Neuronal stem cell (in vitro differentiated cells): ENCODE data around the gene RMP24.

Source experiments
- DNase-seq: peaks from one replicate; pipeline ENCODE4 v3.0.0-alpha.2; 2013; ENCODE audit warnings: low spot score
- H2AFZ ChIP-seq: one replicate; pipeline ENCODE4 v1.6.1; 2013; ENCODE audit warnings: mild to moderate bottlenecking, low read length, inconsistent platforms
- H2AK5ac ChIP-seq: 2 replicates; pipeline ENCODE4 v1.6.1; 2013; ENCODE audit warnings: low read depth, mild to moderate bottlenecking, inconsistent platforms, low read length, moderate library complexity, mixed read lengths
- H2BK120ac ChIP-seq: 2 replicates; pipeline ENCODE4 v1.6.1; 2013; ENCODE audit warnings: low read depth, mild to moderate bottlenecking, inconsistent platforms, low read length, moderate library complexity, mixed read lengths
- H2BK12ac ChIP-seq: one replicate; pipeline ENCODE4 v1.6.1; 2013; ENCODE audit warnings: low read length, inconsistent platforms
- H2BK15ac ChIP-seq: 2 replicates; pipeline ENCODE4 v1.6.1; 2013; ENCODE audit warnings: mild to moderate bottlenecking, low read length, inconsistent platforms, mixed read lengths
- H2BK5ac ChIP-seq: one replicate; pipeline ENCODE4 v1.6.1; 2013; ENCODE audit warnings: inconsistent platforms, mild to moderate bottlenecking, low read length, moderate library complexity
- H3K14ac ChIP-seq: one replicate; pipeline ENCODE4 v1.6.1; 2013; ENCODE audit warnings: low read length, inconsistent platforms
- H3K18ac ChIP-seq: 2 replicates; pipeline ENCODE4 v1.6.1; 2013; ENCODE audit warnings: low read length, inconsistent platforms
- H3K23ac ChIP-seq: 2 replicates; pipeline ENCODE4 v1.6.1; 2013; ENCODE audit warnings: low read depth, mild to moderate bottlenecking, mixed read lengths, low read length, inconsistent platforms; ENCODE audit not compliant: poor library complexity
- H3K27ac ChIP-seq: replicated peaks from 3 replicates; pipeline ENCODE4 v1.5.1; 2013; ENCODE audit warnings: low read length, inconsistent platforms
- H3K27me3 ChIP-seq, 3 experiments: 2 replicates each; pipeline ENCODE4 v1.6.1; 2013; ENCODE audit warnings: low read length in 3 of 3, mild to moderate bottlenecking in 2 of 3, inconsistent platforms in 1 of 3, low read depth in 1 of 3, mixed read lengths in 1 of 3, moderate library complexity in 1 of 3; ENCODE audit not compliant: control insufficient read depth in 3 of 3, insufficient read depth in 3 of 3
- H3K36me3 ChIP-seq, 2 donors: replicated peaks in 1 of 2; 2 replicates each; pipeline ENCODE4 v1.6.1; 2013; ENCODE audit warnings: low read length in 2 of 2; ENCODE audit not compliant: control insufficient read depth in 2 of 2, insufficient read depth in 2 of 2
- H3K4ac ChIP-seq: 2 replicates; pipeline ENCODE4 v1.6.1; 2013; ENCODE audit warnings: inconsistent platforms, mild to moderate bottlenecking, low read length, moderate library complexity
- H3K4me1 ChIP-seq, 2 donors: 1 replicate in 1 of 2; 2 replicates in 1 of 2; pipeline ENCODE4 v1.6.1; 2013; ENCODE audit warnings: low read length in 2 of 2, low read depth in 1 of 2; ENCODE audit not compliant: control insufficient read depth in 2 of 2, insufficient read depth in 1 of 2
- H3K4me2 ChIP-seq: one replicate; pipeline ENCODE4 v1.6.1; 2013; ENCODE audit warnings: mild to moderate bottlenecking, low read length, inconsistent platforms; ENCODE audit not compliant: insufficient read depth, poor library complexity, severe bottlenecking
- H3K4me3 ChIP-seq, 2 donors: 2 replicates each; pipeline ENCODE4 v1.5.1; 2013; ENCODE audit warnings: low read length in 2 of 2, mild to moderate bottlenecking in 2 of 2, inconsistent platforms in 1 of 2, moderate library complexity in 1 of 2
- H3K79me1 ChIP-seq: one replicate; pipeline ENCODE4 v1.6.1; 2013; ENCODE audit warnings: low read depth, mild to moderate bottlenecking, inconsistent platforms, low read length, moderate library complexity
- H3K9ac ChIP-seq: one replicate; pipeline ENCODE4 v1.6.1; 2013; ENCODE audit warnings: mild to moderate bottlenecking, low read depth, low read length, inconsistent platforms; ENCODE audit not compliant: poor library complexity
- H3K9me3 ChIP-seq, 2 donors: replicated peaks in 1 of 2; 2 replicates each; pipeline versions ENCODE3 to v1.6.1; 2013; ENCODE audit warnings: low read length in 2 of 2, mild to moderate bottlenecking in 2 of 2, inconsistent platforms in 1 of 2, low read depth in 1 of 2, mixed read lengths in 1 of 2, moderate library complexity in 1 of 2; ENCODE audit not compliant: control insufficient read depth in 2 of 2, insufficient read depth in 1 of 2
- H4K8ac ChIP-seq: one replicate; pipeline ENCODE4 v1.6.1; 2013; ENCODE audit warnings: low read depth, mild to moderate bottlenecking, inconsistent platforms, low read length, moderate library complexity
- H4K91ac ChIP-seq: one replicate; pipeline ENCODE4 v1.6.1; 2013; ENCODE audit warnings: low read length, low read depth, mild to moderate bottlenecking, inconsistent platforms; ENCODE audit not compliant: poor library complexity
- WGBS, 2 donors: extraction: QIAGEN DNeasy Blood & Tissue Kit; methylation state at CpG; one replicate each; pipeline ENCODE4 v1.1.7; 2013; ENCODE audit warnings: missing lambda C conversion rate in 2 of 2, mixed read lengths in 1 of 2; ENCODE audit not compliant: insufficient read length in 2 of 2, insufficient replicate concordance in 1 of 2; ENCODE audit errors: extremely low coverage in 2 of 2; 5-methylcytosine and 5-hydroxymethylcytosine counted together

Gene RMP24

DNA sequence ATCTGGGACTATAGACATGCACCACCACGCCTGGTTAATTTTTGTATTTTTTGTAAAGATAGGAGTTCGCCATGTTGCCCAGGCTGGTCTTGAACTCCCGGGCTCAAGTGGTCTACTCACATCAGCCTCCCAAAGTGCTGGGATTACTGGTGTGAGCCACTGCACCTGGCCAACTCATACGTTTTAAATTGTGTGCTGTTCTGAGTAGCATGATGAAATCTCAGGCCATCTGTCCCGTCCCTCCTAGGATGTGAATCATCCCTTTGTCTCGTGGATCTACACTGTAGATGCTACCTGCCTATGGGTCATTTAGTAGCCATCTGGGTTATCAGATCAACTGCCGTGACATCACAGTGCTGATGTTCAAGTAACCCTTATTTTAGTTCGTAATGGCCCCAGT lies 38.5 kb upstream of the RMP24 start:
- DNase-seq, result no peak
- H3K9ac ChIP-seq, result no peak overlapping the region
- no peaks in the 10 kb centered on the region for H3K79me1 ChIP-seq
- no peaks in the 10 kb centered on the region for H3K4me1 ChIP-seq
- H3K18ac ChIP-seq, result no peak overlapping the region
- no peak overlapping the region for H2BK5ac ChIP-seq
- no peak overlapping the region for H2BK12ac ChIP-seq
- H4K8ac ChIP-seq, result no peak overlapping the region
- no peaks in the 10 kb centered on the region for H3K36me3 ChIP-seq
- no peak overlapping the region for H2BK120ac ChIP-seq
- no peak overlapping the region for H3K4me2 ChIP-seq
- no peak overlapping the region for H2AFZ ChIP-seq
- H2AK5ac ChIP-seq, result no peak overlapping the region
- no peak overlapping the region for H3K27ac ChIP-seq
- no peak overlapping the region for H3K4ac ChIP-seq
- H3K4me3 ChIP-seq, result no peak overlapping the region
- H2BK15ac ChIP-seq, result no peak overlapping the region
- H3K14ac ChIP-seq, result no peak overlapping the region
- no peak overlapping the region for H4K91ac ChIP-seq
- no peak overlapping the region for H3K23ac ChIP-seq
- H3K9me3 ChIP-seq, result no peaks in the 10 kb centered on the region
- H3K27me3 ChIP-seq, result peaks cover 0 to 14% (median 0%) of the 10 kb centered on the region in 3 experiments
- no CpG with 5 or more reads among the region's 8 CpGs for WGBS, 2 donors

DNA sequence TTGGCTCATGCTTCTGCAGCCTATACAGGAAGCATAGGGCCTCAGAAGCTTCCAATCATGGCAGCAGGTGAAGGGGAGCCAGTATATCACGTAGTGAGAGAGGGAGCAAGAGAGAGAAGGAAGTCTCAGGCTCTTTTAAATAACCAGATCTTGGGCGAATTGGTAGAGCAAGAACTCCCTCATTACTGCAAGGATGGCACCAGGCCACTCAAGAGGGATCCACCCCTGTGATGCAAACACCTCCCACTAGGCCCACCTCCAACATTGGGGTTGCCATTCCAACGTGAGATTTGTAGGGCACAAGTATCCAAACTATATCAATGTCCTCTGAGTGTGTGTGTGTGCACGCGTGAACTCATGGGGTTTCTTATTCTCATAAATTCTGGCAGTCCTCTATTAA lies 37.6 kb upstream of the RMP24 start:
- no peak overlapping the region for H2BK15ac ChIP-seq
- no peak overlapping the region for H3K4ac ChIP-seq
- H4K8ac ChIP-seq, result no peak overlapping the region
- H2BK12ac ChIP-seq, result no peak overlapping the region
- no peak overlapping the region for H3K4me2 ChIP-seq
- H3K27me3 ChIP-seq, result peaks cover 0 to 17% (median 0%) of the 10 kb centered on the region in 3 experiments
- no peaks in the 10 kb centered on the region for H3K79me1 ChIP-seq
- no peak overlapping the region for H2BK5ac ChIP-seq
- no peak overlapping the region for H3K4me3 ChIP-seq
- no peaks in the 10 kb centered on the region for H3K9me3 ChIP-seq
- no peak overlapping the region for H3K14ac ChIP-seq
- no peaks in the 10 kb centered on the region for H3K4me1 ChIP-seq
- WGBS, 2 donors, result no CpG with 5 or more reads among the region's 5 CpGs
- no peak overlapping the region for H3K23ac ChIP-seq
- H4K91ac ChIP-seq, result no peak overlapping the region
- no peaks in the 10 kb centered on the region for H3K36me3 ChIP-seq
- no peak overlapping the region for H3K27ac ChIP-seq
- H2AFZ ChIP-seq, result no peak overlapping the region
- no peak for DNase-seq
- H3K18ac ChIP-seq, result no peak overlapping the region
- no peak overlapping the region for H2BK120ac ChIP-seq
- H3K9ac ChIP-seq, result no peak overlapping the region
- H2AK5ac ChIP-seq, result no peak overlapping the region

DNA sequence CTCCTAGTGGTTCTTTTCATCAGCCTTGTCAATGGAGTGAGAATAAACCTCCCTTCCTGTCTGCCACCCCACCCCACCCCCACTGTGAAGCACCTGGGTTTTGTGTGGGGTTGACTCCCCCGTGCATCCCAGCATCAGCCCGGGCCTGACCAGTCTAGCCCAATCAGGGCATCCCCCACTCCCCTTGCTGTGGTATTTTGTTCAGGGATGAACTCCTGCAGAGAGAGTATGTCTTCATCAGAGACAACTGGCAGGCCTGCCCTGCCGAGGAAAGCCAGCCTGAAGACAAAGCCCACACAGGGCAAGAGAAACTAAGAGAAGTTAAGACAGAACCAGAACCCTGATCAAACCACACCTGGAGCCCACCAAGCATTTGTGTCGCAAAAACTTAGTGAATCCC lies 36.7 kb upstream of the RMP24 start:
- H2BK120ac ChIP-seq, result no peak overlapping the region

DNA sequence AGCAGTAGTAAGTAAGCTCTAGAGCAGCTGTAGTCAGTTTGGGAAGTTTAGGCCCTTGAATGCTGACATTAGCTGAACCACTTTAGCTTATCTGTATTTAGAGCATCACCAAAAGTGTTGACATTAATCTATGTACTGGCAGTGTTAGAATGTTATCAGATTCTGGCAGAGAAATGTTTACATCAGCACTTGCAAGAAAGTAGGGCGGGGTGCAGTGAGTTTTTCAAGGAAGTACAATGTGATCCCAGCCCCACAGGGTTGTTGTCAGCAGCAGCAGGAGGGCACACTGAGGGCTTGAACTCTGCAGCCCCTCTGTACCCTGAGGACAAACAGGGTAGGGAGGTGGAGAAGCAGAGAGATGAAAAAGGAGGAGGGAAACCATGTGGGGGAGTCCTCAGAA lies 35.5 kb upstream of the RMP24 start:
- Histone ChIP-seq H3K18ac (no peak overlapping the region), H3K27me3 (peaks cover 0 to 17% (median 0%) of the 10 kb centered on the region in 3 experiments), H2BK5ac (no peak overlapping the region), H3K4me3 (no peak overlapping the region), H2BK12ac (no peak overlapping the region), H3K36me3 (no peaks in the 10 kb centered on the region), H3K23ac (no peak overlapping the region), H3K4ac (no peak overlapping the region), H2AK5ac (no peak overlapping the region), H3K4me1 (no peaks in the 10 kb centered on the region), H3K9ac (no peak overlapping the region), H3K79me1 (no peaks in the 10 kb centered on the region), H3K14ac (peak overlapping the region; percentile 84), H3K27ac (no peak overlapping the region), H2BK120ac (no peak overlapping the region), H4K8ac (no peak overlapping the region), H3K9me3 (no peaks in the 10 kb centered on the region), H2BK15ac (no peak overlapping the region), H4K91ac (no peak overlapping the region), H2AFZ (no peak overlapping the region), H3K4me2 (no peak overlapping the region)
- no CpG with 5 or more reads among the region's 1 CpG for WGBS, 2 donors
- no peak for DNase-seq

More for the DNA sequence above, 36.7 kb upstream of the RMP24 start:
- Histone ChIP-seq H3K27ac (no peak overlapping the region), H3K23ac (no peak overlapping the region), H4K91ac (no peak overlapping the region), H2AK5ac (no peak overlapping the region), H4K8ac (no peak overlapping the region), H3K79me1 (no peaks in the 10 kb centered on the region), H3K9me3 (no peaks in the 10 kb centered on the region), H3K18ac (no peak overlapping the region), H2BK12ac (no peak overlapping the region), H3K4ac (no peak overlapping the region), H3K4me3 (no peak overlapping the region), H2BK5ac (no peak overlapping the region), H3K4me2 (no peak overlapping the region), H3K36me3 (no peaks in the 10 kb centered on the region), H3K14ac (no peak overlapping the region), H3K9ac (no peak overlapping the region), H2BK15ac (no peak overlapping the region), H3K4me1 (no peaks in the 10 kb centered on the region), H3K27me3 (peaks cover 0 to 17% (median 0%) of the 10 kb centered on the region in 3 experiments), H2AFZ (no peak overlapping the region)
- no CpG with 5 or more reads among the region's 4 CpGs for WGBS, 2 donors
- DNase-seq, result no peak
